GM12878 (cell line): Measurements from ENCODE around the gene THADA.

ENCODE experiments used
- DPF2 ChIP-seq: fragments of 450-650 bp; IDR thresholded peaks from 2 replicates; pipeline ENCODE4 v1.6.1; 2017; ENCODE audit warnings: mild to moderate bottlenecking
- EGR1 ChIP-seq, 2 experiments: IDR thresholded peaks; 1 replicate in 1 of 2; 2 replicates in 1 of 2; pipeline ENCODE4 v1.6.1; 2011 to 2012; ENCODE audit warnings: low read depth in 2 of 2, low read length in 2 of 2, borderline replicate concordance in 1 of 2, mild to moderate bottlenecking in 1 of 2, moderate library complexity in 1 of 2
- ETV6 ChIP-seq, 2 experiments: fragments of 450-650 bp in 1 of 2; IDR thresholded peaks in 1 of 2; conservative IDR thresholded peaks in 1 of 2; 2 replicates each; pipeline ENCODE4 v1.6.1; 2014; ENCODE audit warnings: antibody characterized with exemption in 1 of 2, borderline replicate concordance in 1 of 2, low read depth in 1 of 2, mild to moderate bottlenecking in 1 of 2, moderate library complexity in 1 of 2
- HDGF ChIP-seq: fragments of 450-650 bp; IDR thresholded peaks from 2 replicates; pipeline ENCODE4 v1.6.1; 2016; ENCODE audit warnings: antibody characterized with exemption
- JUNB ChIP-seq: IDR thresholded peaks from 2 replicates; pipeline ENCODE4 v1.6.1; 2016; ENCODE audit warnings: antibody characterized with exemption, mild to moderate bottlenecking
- LARP7 ChIP-seq: fragments of 450-650 bp; IDR thresholded peaks from 2 replicates; pipeline ENCODE4 v1.6.1; 2017; ENCODE audit warnings: mild to moderate bottlenecking
- PML ChIP-seq: IDR thresholded peaks from 2 replicates; pipeline ENCODE4 v1.6.1; 2012; ENCODE audit warnings: low read length, inconsistent platforms
- RCOR1 ChIP-seq: conservative IDR thresholded peaks from 2 replicates; pipeline ENCODE4 v1.6.1; 2012; ENCODE audit warnings: low read depth, low read length, improper control_type of control experiment
- TBL1XR1 ChIP-seq: IDR thresholded peaks from 2 replicates; pipeline ENCODE4 v1.6.1; 2012; ENCODE audit warnings: low read depth, low read length, improper control_type of control experiment
- TF ChIP-seq, protein P1 (sequence below), 3 experiments: IDR thresholded peaks in 2 of 3; conservative IDR thresholded peaks in 1 of 3; 2 replicates each; pipeline ENCODE4 v1.5.1; 2011; ENCODE audit warnings: low read depth in 3 of 3, low read length in 3 of 3, mild to moderate bottlenecking in 3 of 3, control low read depth in 2 of 3, moderate library complexity in 2 of 3, inconsistent platforms in 1 of 3, mixed read lengths in 1 of 3; ENCODE audit not compliant: control insufficient read depth in 2 of 3, insufficient read depth in 1 of 3; ENCODE audit errors: extremely low read depth in 1 of 3

DNA sequence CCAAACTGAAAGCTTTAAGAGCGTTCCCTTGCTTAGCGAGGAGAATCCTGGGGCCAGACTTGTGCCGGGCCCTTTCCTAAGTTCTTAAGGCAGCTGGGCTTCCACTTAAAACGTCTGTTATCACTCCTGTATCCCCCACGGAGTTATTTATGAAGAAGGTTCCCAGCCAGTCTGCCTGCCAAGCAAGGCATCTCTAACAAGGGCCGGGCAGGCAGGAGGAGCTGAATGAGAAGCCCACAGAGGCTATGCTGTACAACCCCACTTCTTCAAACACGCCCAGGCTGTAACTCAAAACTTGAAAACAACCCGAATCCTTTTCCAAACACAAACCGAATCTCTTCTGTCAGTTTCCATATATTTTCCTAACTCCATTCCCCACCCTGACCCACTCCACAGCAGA lies 330.4 kb downstream of the THADA start:
- no peak for TF ChIP-seq JUNB
- TF ChIP-seq, protein P1, sequence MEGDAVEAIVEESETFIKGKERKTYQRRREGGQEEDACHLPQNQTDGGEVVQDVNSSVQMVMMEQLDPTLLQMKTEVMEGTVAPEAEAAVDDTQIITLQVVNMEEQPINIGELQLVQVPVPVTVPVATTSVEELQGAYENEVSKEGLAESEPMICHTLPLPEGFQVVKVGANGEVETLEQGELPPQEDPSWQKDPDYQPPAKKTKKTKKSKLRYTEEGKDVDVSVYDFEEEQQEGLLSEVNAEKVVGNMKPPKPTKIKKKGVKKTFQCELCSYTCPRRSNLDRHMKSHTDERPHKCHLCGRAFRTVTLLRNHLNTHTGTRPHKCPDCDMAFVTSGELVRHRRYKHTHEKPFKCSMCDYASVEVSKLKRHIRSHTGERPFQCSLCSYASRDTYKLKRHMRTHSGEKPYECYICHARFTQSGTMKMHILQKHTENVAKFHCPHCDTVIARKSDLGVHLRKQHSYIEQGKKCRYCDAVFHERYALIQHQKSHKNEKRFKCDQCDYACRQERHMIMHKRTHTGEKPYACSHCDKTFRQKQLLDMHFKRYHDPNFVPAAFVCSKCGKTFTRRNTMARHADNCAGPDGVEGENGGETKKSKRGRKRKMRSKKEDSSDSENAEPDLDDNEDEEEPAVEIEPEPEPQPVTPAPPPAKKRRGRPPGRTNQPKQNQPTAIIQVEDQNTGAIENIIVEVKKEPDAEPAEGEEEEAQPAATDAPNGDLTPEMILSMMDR (IDR thresholded peaks at IDR 0.05 in 2 of 3, conservative IDR thresholded peaks at IDR 0.05 in 1 of 3; ENCODE audit: control insufficient read depth in 2 of 3, extremely low read depth in 1 of 3, insufficient read depth in 1 of 3, low read depth in 3 of 3, low read length in 3 of 3), result no peak
- no peak for TF ChIP-seq PML
- no peak for TF ChIP-seq DPF2
- no peak for TF ChIP-seq LARP7
- TF ChIP-seq ETV6 (conservative IDR thresholded peaks at IDR 0.05 in 1 of 2, IDR thresholded peaks at IDR 0.05 in 1 of 2; ENCODE audit: borderline replicate concordance in 1 of 2, low read depth in 1 of 2), result no peak
- TF ChIP-seq EGR1 (IDR thresholded peaks at IDR 0.05; ENCODE audit: borderline replicate concordance in 1 of 2, low read depth in 2 of 2, low read length in 2 of 2), result no peak
- TF ChIP-seq HDGF, result no peak
- TF ChIP-seq RCOR1, result no peak
- no peak for TF ChIP-seq TBL1XR1
